ENCODE measurements around the gene DNAJC12.
"Not testable (repeated sequence)": the region's sequence is repeated elsewhere in the genome, so short reads cannot be mapped to it uniquely, and the experiment has no call there.

The DNAJC12 gene

DNA sequence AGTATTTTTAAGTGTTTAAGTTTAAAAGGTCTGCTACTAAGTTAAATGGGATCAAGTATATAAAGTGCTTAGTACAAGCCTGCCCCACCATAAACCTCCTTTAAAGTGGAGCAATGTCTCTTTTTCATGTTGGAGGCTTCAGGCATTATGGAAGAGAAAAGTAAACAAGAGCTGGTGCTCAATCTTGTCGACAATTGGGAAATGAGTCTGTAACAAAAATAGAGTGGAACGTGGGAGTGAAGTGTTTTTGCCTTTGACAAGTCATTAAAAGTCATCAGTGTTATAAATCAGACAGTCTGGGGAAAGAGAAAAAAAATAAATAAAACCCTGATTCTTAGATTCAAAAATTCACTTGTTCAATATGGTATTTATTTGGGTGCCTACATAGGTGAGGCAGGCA lies 44.7 kb downstream of the DNAJC12 start:
- H3K9me3 Mint-ChIP-seq: no peaks in the 10 kb centered on the region
- ATAC-seq (replicated peaks) (no peak), DNase-seq (no peak)
- peaks cover 0 to 5% of the 10 kb centered on the region in 2 donors for H3K27me3 Mint-ChIP-seq
- no peak overlapping the region for H3K27ac Mint-ChIP-seq
- H3K4me1 Mint-ChIP-seq: peaks cover 3 to 5% of the 10 kb centered on the region in 2 donors
- H3K4me3 Mint-ChIP-seq: no peak overlapping the region
- no peaks in the 10 kb centered on the region for H3K36me3 Mint-ChIP-seq

DNA sequence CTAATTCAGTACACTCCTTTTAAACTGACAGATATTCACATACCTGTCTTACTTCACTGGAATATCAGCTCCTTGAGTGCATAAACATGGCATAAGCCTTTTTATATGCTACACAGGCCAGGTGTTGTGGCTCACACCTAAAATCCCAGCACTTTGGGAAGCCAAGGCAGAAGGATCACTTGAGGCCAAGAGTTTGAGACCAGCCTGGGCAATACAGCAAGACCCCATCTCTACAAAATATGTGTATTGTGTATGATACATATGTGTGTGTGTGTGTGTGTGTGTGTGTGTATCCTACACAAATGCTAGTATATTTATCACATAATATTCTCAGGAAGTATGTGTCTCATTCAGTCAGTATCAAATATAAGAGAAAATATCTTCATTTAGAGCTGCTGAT lies 45.3 kb downstream of the DNAJC12 start:
- peaks cover 6 to 9% of the 10 kb centered on the region in 2 donors for H3K4me1 Mint-ChIP-seq
- no peaks in the 10 kb centered on the region for H3K36me3 Mint-ChIP-seq
- H3K27ac Mint-ChIP-seq: no peak overlapping the region
- H3K9me3 Mint-ChIP-seq: no peaks in the 10 kb centered on the region
- H3K4me3 Mint-ChIP-seq: no peak overlapping the region
- no peak for DNase-seq
- ATAC-seq (replicated peaks): no peak
- H3K27me3 Mint-ChIP-seq: peaks cover 0 to 8% of the 10 kb centered on the region in 2 donors

DNA sequence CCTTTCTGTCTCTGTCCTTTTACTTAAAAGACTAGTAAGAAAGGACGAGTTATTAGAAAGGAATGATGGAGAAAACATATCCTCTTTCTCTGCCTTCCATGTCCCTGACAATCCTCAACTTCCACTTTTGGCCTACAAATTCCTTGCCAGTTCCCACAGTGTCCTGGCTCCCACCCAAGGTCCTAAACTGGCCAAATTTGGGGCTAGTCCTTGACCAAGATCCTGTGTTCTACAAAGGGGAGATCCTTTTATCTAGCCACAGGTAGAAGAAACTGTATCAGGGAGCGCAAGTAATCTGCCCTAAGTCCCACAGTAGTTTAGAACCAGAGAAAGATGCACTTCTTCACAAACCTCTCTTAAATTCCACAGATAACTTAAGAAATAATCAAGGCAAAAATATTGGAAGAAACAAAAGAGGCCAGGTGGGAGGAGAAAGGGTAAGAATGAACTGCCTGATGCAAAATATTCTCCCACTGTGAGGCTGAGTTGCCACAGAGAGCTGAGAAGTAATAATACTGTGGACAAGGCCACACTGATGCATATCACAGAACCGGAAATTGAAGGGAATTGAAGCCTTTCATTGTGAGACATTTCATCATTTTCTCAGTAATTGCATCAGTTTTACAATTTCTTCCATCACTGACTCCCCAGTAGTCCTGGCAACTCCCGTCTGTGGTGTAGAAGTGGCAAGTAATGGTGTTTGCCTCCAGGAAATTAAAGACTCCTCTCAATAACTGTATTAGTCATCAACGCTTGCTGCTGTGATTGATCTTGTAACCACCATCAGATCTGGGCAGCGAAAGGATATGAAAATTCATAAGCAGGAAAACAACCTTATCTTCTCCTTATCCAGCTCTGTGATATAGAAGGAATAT lies 47.2 kb downstream of the DNAJC12 start:
- H3K27ac Mint-ChIP-seq: no peak overlapping the region

DNA sequence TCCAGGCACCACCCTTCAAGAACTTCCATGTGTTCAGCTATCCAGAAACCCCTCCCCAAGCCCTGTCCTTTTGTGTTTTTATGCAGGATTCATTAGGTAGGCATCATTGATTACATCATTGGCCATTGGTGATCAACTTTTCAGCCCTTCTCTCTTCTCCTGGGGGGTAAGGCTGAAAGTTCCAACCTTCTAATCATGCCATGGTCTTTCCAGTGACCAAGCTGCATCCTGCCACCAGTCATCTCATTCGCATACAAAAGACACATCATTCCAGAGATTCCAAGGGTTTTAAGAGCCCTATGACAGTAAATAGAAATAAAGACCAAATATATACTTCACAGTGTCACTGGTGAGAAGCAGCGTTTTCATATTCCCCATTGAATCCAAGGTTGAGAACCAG lies 48.2 kb downstream of the DNAJC12 start:
- no peak for DNase-seq
- Mint-ChIP-seq H3K4me1 (peaks cover 8 to 13% of the 10 kb centered on the region in 2 donors), H3K36me3 (no peaks in the 10 kb centered on the region), H3K9me3 (no peaks in the 10 kb centered on the region), H3K27ac (no peak overlapping the region), H3K4me3 (no peak overlapping the region), H3K27me3 (peaks cover 0 to 8% of the 10 kb centered on the region in 2 donors)
- ATAC-seq (replicated peaks): no peak

More for the DNA sequence above, 47.2 kb downstream of the DNAJC12 start:
- peaks cover 0 to 8% of the 10 kb centered on the region in 2 donors for H3K27me3 Mint-ChIP-seq
- H3K4me1 Mint-ChIP-seq: peaks cover 6 to 9% of the 10 kb centered on the region in 2 donors
- H3K4me3 Mint-ChIP-seq: no peak overlapping the region
- ATAC-seq (replicated peaks) (no peak), DNase-seq (no peak)
- no peaks in the 10 kb centered on the region for H3K9me3 Mint-ChIP-seq
- no peaks in the 10 kb centered on the region for H3K36me3 Mint-ChIP-seq

DNA sequence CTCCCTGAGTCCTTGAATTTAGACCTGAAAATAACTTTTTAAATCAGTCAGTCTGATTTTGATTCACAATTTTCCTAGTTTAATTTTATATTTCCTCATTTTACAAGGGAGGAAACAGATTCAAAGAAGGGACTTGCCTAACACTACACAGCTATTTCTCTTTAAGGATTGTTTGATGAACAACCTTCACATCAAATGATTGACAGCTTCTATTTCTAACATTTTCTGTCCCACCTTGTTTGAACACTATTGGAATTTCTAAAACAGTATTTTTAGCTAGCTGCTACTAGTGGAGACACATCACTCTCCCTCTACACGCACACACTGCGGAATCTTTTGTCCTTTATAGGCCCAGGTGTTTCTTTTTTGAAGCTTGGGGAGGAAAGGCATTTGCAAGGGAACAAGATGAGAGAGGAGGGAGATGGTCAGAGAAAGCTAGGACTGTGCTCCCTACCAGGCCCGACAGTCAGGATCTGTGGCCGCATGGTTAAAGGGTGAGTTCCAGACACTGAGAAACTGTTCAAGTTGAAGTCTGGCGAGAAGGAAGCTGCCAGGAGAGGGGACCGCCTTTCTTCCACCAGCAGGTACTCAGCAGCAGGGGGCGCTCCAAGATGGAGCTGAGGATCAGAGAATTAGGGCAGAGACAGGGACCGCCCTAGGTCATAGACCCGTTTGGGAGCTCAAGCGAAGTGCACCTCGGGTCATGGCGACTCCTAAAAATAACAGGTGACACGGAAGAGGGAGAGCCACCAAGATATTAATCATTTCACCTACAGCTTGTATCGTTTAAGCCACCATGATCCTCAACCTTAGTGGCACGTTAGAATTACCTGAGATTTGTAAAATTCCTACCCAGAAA lies 49.7 kb downstream of the DNAJC12 start:
- Mint-ChIP-seq H3K27ac (no peak overlapping the region), H3K4me3 (peak overlapping the region; percentile 15 to 70), H3K9me3 (no peaks in the 10 kb centered on the region), H3K4me1 (peaks cover 17 to 28% of the 10 kb centered on the region in 2 donors), H3K27me3 (peaks cover 0 to 8% of the 10 kb centered on the region in 2 donors), H3K36me3 (no peaks in the 10 kb centered on the region)
- peak; percentile 64 for DNase-seq
- peak; percentile 85 to 88 for ATAC-seq (replicated peaks)

DNA sequence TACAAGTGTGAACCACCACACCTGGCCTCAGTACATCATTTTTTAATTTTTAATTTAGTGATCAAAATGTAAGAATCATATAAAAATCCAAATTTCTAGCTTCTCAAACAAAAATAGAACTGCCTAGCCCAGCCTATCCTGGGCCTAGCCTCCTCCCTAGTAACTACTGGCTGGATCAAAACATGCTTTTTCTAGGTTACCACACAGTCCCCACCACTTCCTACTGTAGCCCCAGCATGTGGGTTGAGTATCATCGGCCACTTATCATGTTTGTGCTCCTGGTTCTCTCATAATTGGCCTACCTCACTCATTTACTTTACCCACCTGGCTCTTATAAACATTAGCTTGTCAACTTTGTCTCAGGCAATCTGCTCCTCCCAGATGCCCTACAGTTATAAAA lies 52.9 kb downstream of the DNAJC12 start:
- Mint-ChIP-seq H3K27ac (no peak overlapping the region), H3K36me3 (no peaks in the 10 kb centered on the region), H3K4me3 (no peak overlapping the region), H3K4me1 (peaks cover 24 to 36% of the 10 kb centered on the region in 2 donors), H3K27me3 (peaks cover 0 to 8% of the 10 kb centered on the region in 2 donors), H3K9me3 (no peaks in the 10 kb centered on the region)
- DNase-seq: no peak
- no peak for ATAC-seq (replicated peaks)

DNA sequence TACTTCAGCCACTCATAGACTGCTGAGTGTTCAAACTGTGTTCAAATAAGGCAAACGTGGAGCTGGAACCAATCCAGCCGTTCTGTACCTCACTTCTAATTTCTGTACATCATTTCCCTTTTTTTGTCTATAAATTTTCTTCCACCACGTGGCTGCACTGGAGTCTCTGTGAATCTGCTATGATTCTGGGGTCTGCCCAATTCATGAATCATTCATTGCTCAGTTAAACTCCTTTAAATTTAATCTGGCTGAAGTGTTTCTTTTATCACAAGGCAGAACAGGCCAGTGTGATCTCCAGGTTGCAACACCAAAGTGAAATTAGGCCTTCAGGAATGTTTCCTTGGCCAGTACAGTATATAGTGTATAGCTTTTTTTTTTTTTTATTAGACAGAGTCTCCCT lies 53.5 kb downstream of the DNAJC12 start:
- no peaks in the 10 kb centered on the region for H3K9me3 Mint-ChIP-seq
- peaks cover 27 to 42% of the 10 kb centered on the region in 2 donors for H3K4me1 Mint-ChIP-seq
- DNase-seq (no peak), ATAC-seq (replicated peaks) (no peak)
- H3K36me3 Mint-ChIP-seq: no peaks in the 10 kb centered on the region
- H3K4me3 Mint-ChIP-seq: no peak overlapping the region
- peaks cover 0 to 8% of the 10 kb centered on the region in 2 donors for H3K27me3 Mint-ChIP-seq
- H3K27ac Mint-ChIP-seq: no peak overlapping the region

DNA sequence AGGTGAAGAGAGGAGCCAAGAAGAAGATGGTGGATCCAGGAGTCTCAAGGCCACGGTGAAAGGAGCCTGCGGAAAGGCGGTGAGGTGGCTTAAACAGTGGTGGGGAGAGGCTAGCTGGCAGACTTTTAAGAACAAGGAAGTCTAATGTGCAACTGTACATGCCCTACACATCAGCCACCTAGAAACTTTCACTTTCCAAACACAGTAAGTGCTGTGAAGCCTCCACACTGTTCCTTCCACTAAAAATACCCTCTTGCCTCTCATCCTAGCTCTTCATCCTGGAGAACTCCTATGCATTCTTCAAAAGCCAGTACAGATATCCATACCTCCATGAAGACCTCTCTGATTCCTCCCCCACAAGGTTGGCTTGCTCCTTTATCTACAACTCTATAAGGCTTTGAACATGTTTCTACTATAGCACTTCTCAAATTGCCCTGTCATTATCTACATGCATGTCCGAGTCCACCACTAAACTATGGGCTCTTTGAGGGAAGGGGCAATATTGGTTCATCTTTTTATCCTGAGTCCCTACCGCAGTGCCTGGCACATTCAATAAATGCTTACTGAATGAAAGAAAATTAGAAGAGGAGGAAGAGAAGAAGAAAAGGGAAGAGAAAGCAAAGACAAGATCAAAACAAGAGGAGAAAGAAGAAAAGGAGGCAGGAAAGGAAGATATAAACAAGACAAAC lies 54.2 kb downstream of the DNAJC12 start:
- peak overlapping the region; percentile 9 to 49 for H3K4me3 Mint-ChIP-seq
- ATAC-seq (replicated peaks): peak; percentile 65 to 66
- H3K27me3 Mint-ChIP-seq: peaks cover 0 to 7% of the 10 kb centered on the region in 2 donors
- peak overlapping the region; percentile 90 for H3K27ac Mint-ChIP-seq
- DNase-seq: no peak
- H3K9me3 Mint-ChIP-seq: no peaks in the 10 kb centered on the region
- peaks cover 27 to 41% of the 10 kb centered on the region in 2 donors for H3K4me1 Mint-ChIP-seq
- H3K36me3 Mint-ChIP-seq: no peaks in the 10 kb centered on the region

DNA sequence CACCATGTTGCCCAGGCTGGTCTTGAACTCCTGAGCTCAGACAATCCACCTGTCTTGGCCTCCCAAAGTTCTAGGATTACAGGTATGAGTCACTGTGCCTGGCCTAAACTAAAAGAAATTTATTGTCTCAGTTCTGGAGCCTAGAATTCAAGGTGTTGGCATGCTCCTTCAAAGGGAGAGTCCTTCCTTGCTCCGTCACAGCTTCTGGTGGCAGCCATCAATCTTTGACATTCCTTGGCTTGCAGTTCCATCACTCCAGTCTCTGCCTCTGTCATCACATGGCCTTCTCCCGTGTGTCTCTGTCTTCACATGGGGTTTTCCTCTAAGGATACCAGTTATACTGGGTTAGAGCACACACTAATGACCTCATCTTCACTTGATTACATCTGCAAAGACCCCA lies 55.5 kb downstream of the DNAJC12 start:
- no peak for ATAC-seq (replicated peaks)
- DNase-seq: no peak
- H3K9me3 Mint-ChIP-seq: no peaks in the 10 kb centered on the region
- no peaks in the 10 kb centered on the region for H3K27me3 Mint-ChIP-seq
- H3K4me3 Mint-ChIP-seq: no peak overlapping the region
- peaks cover 21 to 33% of the 10 kb centered on the region in 2 donors for H3K4me1 Mint-ChIP-seq
- H3K36me3 Mint-ChIP-seq: no peaks in the 10 kb centered on the region
- no peak overlapping the region for H3K27ac Mint-ChIP-seq

DNA sequence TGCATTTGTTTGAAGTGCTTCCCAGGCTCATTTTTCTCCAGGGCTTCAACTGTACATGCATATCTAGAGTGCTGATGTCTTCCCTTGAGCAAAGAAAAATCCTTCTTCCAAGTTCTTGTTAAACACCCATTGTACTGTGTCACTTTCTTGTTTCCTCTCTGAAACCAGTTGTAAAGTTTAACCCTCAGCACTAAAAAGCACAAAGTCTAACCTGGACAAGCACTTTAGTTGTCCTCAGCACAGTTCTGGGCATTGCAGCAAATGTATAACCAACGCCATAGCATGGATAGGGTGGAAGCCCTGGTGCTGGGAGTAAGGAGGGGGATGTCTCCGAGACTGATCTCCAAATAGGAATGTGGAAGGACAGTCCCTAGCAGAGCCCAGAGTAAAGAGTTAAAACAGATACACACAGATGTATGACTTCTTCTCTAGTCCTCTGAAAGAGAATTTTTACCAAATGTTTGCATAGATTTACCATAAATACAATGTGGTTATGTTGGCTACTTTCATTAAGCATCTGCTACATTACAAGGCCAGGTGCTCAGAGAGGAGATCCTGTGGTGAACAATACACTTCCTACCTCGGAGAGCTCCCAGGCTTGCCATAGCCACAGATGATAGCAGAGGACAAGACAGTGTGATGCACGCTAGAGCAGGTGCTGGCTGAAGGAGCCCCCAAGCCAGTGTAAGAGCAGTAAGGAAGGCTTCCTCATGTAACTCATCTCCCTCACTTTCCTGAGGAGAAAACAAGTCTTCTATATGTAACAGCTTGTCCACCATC lies 57.0 kb downstream of the DNAJC12 start:
- Mint-ChIP-seq H3K4me1 (peaks cover 21 to 33% of the 10 kb centered on the region in 2 donors), H3K4me3 (no peak overlapping the region), H3K27ac (no peak overlapping the region), H3K9me3 (no peaks in the 10 kb centered on the region), H3K36me3 (no peaks in the 10 kb centered on the region), H3K27me3 (no peaks in the 10 kb centered on the region)
- no peak for DNase-seq
- ATAC-seq (replicated peaks): no peak

DNA sequence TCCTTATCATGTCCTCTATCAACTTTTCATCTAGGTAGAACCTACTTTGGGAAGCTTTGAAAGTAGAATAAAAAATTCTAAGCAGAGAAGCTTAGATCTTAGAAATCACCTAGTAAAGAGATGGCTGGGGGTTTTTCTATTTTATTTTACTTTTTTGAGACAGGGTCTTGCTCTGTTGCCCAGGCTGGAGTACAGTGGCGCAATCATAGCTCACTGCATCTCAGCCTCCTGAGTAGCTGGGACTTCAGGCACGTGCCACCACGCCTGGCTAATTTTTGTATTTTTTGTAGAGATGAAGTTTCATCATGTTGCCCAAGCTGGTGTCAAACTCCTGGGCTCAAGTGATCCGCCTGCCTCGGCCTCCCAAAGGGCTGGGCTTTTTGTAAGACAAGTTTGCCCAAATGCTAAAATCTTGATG lies 57.8 kb downstream of the DNAJC12 start:
- H3K4me1 Mint-ChIP-seq: peaks cover 21 to 31% of the 10 kb centered on the region in 2 donors
- not testable (repeated sequence) for H3K36me3 Mint-ChIP-seq, H3K27ac Mint-ChIP-seq, DNase-seq, H3K27me3 Mint-ChIP-seq, H3K9me3 Mint-ChIP-seq, H3K4me3 Mint-ChIP-seq
- ATAC-seq (replicated peaks): peak in 1 of 2 donors; percentile 7

DNA sequence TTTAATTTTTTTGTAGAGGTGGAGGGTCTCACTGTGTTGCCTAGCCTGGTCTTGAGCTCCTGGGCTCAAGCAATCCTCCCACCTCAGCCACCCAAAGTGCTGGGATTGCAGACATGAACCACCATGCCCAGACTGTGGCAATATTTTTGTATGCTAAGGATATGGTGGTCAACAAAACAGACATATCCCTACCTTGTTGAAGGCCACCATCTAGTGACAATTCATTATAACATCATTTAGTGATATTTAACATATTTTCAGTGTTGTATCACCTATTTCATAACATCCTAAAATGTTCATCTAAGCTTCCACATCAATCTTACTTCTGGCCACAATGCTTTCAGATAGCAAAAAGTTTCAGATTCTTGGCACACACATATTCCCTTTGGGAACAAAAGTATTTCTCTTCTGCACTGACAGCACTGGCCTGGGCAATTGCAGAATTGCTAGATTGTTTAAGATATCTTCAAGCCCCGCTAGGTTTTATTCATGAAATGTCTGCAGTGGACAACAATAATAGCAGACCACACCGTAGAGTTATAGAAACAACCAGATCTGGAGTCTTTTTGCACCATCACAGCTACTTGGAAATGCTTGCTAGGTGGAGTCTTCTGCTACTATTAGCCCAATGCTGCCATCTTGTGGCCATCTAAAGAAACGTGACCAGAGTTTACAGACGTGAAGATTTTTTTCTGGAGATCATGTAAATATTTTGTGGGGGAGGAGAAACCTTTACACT lies 58.4 kb downstream of the DNAJC12 start:
- H3K4me1 Mint-ChIP-seq: peaks cover 19 to 27% of the 10 kb centered on the region in 2 donors
- ATAC-seq (replicated peaks) (peak; percentile 80), DNase-seq (peak; percentile 57)
- no peaks in the 10 kb centered on the region for H3K27me3 Mint-ChIP-seq
- no peaks in the 10 kb centered on the region for H3K36me3 Mint-ChIP-seq
- no peak overlapping the region for H3K27ac Mint-ChIP-seq
- no peaks in the 10 kb centered on the region for H3K9me3 Mint-ChIP-seq
- H3K4me3 Mint-ChIP-seq: no peak overlapping the region

DNA sequence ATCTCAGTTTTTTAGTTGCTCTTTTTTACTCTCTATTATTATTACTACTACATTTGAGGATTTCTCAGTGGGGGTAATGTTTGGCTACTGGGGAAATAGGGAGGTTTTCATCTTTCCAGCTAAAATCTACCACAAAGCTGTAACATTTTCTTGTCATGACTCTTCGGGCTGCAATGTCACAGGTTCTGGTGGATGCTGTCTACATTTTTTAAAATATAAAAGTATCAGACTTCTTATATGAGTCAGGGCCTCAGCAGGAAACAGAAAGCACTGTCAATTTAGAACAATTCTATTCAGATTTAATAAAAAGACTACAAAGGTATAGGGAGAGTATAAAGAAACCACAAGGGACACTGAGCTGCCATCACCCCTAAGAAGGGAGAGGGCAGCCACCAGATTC lies 61.6 kb downstream of the DNAJC12 start:
- no peaks in the 10 kb centered on the region for H3K9me3 Mint-ChIP-seq
- ATAC-seq (replicated peaks) (no peak), DNase-seq (no peak)
- H3K36me3 Mint-ChIP-seq: peaks cover 0 to 3% of the 10 kb centered on the region in 2 donors
- no peak overlapping the region for H3K4me3 Mint-ChIP-seq
- H3K27ac Mint-ChIP-seq: no peak overlapping the region
- peaks cover 15 to 31% of the 10 kb centered on the region in 2 donors for H3K4me1 Mint-ChIP-seq
- H3K27me3 Mint-ChIP-seq: no peaks in the 10 kb centered on the region

Data from stimulated activated naive B cell treated with anti-CD40 and anti-IgM and Interleukin-4, amounts not matched to agents 10 μg/mL and 1 μg/mL and 100 μg/mL, for 72 hours (primary cell).